ENCODE data around the gene HDDC3. TPM values are rescaled to one million over a fixed set of nuclear protein-coding genes. Genes with fewer than 3 reads are reported as not detected.

Gene HDDC3
- 11.8 and 12.0 TPM in 2 replicates for total RNA-seq

GRCh38 chr15:90931828-90932659 lies at the start of gene HDDC3:
HDDC3 (minus strand) TSS chr15:90932549; CDS start chr15:90932540, 9 bp downstream.

GRCh38 chr15:90954712-90955623 lies 22.6 kb upstream of the HDDC3 start, which contains the start of gene RCCD1:
RCCD1 (plus strand) TSS chr15:90954884; CDS start chr15:90956735, 1,851 bp downstream.

GRCh38 chr15:90934949-90935751 lies 2.8 kb upstream of the HDDC3 start, which contains the start of gene UNC45A:
UNC45A (plus strand) TSS chr15:90935285; CDS start chr15:90935325, 40 bp downstream.

GRCh38 chr15:90902840-90903732 lies 29.3 kb downstream of the HDDC3 start, which contains the start of gene MAN2A2:
MAN2A2 (plus strand) TSS chr15:90903302; CDS start chr15:90904208, 906 bp downstream.

GRCh38 chr15:90883976-90884718 lies 48.2 kb downstream of the HDDC3 start, which contains the start of gene FES:
FES (plus strand) TSS chr15:90884504; CDS start chr15:90885046, 542 bp downstream.

Small RNAs within 50 kb of the gene (small RNA-seq; reads per million reads assigned to genes)
- not detected for gene RF00019

Other genes starting within 250 kb of the HDDC3 start
- gene BLM, start 215.2 kb downstream of the HDDC3 start, total RNA-seq = 4.2 and 9.6 TPM in 2 replicates
- gene FURIN, start 64.0 kb downstream of the HDDC3 start, total RNA-seq = 99.7 and 119 TPM in 2 replicates
- 45.2 and 65.0 TPM in 2 replicates for gene FES, start 48.0 kb downstream of the HDDC3 start, total RNA-seq
- 23.2 and 25.1 TPM in 2 replicates for gene MAN2A2, start 29.2 kb downstream of the HDDC3 start, total RNA-seq
- gene UNC45A, start 2.7 kb upstream of the HDDC3 start, total RNA-seq = 109 and 113 TPM in 2 replicates
- 7.8 and 8.5 TPM in 2 replicates for gene RCCD1, start 22.3 kb upstream of the HDDC3 start, total RNA-seq
- 52.6 and 121 TPM in 2 replicates for gene PRC1, start 62.0 kb upstream of the HDDC3 start, total RNA-seq
- 11.4 and 13.7 TPM in 2 replicates for gene VPS33B, start 90.0 kb upstream of the HDDC3 start, total RNA-seq
- 2.3 and 2.9 TPM in 2 replicates for gene SV2B, start 167.7 kb upstream of the HDDC3 start, total RNA-seq

All from vein endothelial cell (primary cell).